ENCODE results near the gene ZNF362. TPM values are rescaled to one million over a fixed set of nuclear protein-coding genes. Genes with fewer than 3 reads are reported as not detected.
A peak's percentile ranks its signal among the peaks of the same experiment; 100 is the strongest.
"Not testable (repeated sequence)": the region's sequence is repeated elsewhere in the genome, so short reads cannot be mapped to it uniquely, and the experiment has no call there.

Gene ZNF362
- total RNA-seq, 1 donor from 2014 or later, result 14.6 TPM

DNA sequence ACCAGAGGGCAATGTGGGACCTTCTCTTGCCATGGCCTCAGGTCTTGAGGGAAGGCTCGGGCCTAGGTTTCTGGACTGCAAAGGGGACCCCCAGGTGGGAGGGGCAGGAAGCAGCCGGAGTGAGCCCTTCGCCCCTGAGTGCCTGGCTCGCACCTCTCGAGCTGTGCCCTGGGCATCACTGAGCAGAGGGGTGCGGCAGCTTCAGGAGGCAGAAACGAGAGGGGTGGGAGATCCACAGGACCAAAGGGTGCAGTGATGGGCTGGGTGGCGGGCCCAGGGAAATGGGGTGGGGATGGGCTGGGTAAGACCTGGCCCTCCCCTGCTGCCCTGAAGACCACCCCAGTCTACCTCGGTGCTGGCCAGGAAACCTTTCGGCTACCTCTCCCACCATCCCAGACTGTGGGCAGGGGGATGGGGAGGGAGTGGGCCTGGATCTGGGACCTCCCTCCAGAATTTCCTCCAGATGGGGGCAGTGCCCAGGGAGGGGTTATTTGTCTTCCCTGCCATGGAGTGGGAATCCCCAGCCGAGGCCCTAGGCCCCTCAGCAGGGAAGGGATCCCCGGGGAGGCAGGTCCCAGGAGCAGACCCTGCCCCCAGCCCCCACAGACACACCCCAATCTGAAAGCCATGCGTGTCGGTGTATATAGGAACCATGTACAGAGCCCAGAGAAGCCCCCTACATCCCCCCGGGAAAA, 43.3 kb downstream of the ZNF362 start:
- Mint-ChIP-seq H3K4me1 (ENCODE audit: low read depth) (peaks cover 38% of the 10 kb centered on the region), H3K9me3 (no peaks in the 10 kb centered on the region), H3K4me3 (no peak overlapping the region), H3K36me3 (ENCODE audit: low read depth) (peaks cover 14% of the 10 kb centered on the region), H3K27me3 (ENCODE audit: insufficient read depth) (peaks cover 2% of the 10 kb centered on the region), H3K27ac (no peak overlapping the region)
- DNase-seq (ENCODE audit: low spot score), result no peak
- intact Hi-C loops (cut with micrococcal nuclease), result loop anchor here (5.0 kb wide), 2 partner anchors 42 to 187 kb away; partner anchors contain the start of gene ZNF362

DNA sequence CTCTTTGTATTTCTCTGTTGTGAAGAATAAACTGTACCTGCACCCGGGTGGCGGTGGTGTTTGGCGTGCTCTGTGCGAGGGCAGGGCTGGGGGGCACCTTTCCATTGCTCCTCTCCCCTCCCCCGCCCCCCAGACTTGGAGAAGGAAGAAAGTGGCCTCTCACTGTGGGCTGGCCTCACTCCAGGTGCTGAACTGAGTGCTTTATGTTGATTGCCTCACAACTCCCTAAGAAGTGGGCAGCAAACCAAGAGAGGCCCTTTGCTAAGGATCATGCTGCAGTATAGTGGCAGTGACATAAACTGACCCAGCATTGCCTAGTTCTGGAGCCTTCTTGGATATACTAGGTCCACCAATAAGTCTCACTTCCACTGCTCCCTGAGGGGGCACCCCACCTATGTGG, 44.4 kb downstream of the ZNF362 start:
- H3K27ac Mint-ChIP-seq, result no peak overlapping the region
- H3K27me3 Mint-ChIP-seq (ENCODE audit: insufficient read depth), result peaks cover 11% of the 10 kb centered on the region
- H3K4me1 Mint-ChIP-seq (ENCODE audit: low read depth), result peaks cover 38% of the 10 kb centered on the region
- H3K4me3 Mint-ChIP-seq, result no peak overlapping the region
- no peak for DNase-seq (ENCODE audit: low spot score)
- peaks cover 10% of the 10 kb centered on the region for H3K36me3 Mint-ChIP-seq (ENCODE audit: low read depth)
- H3K9me3 Mint-ChIP-seq, result no peaks in the 10 kb centered on the region
- intact Hi-C loops (cut with micrococcal nuclease), result no loop called here

DNA sequence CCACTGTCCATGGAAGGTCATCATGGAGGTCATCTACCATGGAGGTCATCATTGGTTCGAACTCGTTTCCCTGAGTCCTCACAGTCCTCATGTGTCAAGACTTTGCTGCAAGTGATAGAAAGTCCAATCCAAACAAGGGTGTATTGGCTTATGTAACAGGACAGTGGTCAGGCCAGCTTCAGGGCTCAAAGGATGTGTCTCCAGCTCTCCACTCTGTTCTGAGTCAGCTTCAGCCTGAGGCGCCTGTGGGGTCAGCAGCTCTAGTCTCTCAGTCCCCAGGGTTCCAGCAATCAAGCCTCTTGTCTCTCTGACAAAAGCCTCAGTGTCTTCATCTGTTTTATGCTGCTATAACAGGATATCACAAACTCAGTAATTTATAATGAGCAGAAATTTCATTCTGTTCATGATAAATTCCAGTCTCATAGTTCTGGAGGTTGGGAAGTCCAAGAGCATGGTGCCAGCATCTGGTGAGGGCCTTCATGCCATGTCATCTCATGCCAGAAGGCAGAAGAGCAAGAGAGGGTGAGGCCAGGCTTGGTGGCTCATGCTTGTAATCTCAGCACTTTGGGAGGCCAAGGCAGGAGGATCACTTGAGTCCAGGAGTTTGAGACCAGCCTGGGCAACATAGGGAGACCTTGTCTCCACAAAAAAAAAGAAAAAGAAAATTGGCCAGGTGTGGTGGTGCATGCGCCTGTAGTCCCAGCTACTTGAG, 45.1 kb downstream of the ZNF362 start:
- peaks cover 19% of the 10 kb centered on the region for H3K27me3 Mint-ChIP-seq (ENCODE audit: insufficient read depth)
- no peak overlapping the region for H3K27ac Mint-ChIP-seq
- H3K4me1 Mint-ChIP-seq (ENCODE audit: low read depth), result peaks cover 38% of the 10 kb centered on the region
- H3K4me3 Mint-ChIP-seq, result no peak overlapping the region
- intact Hi-C loops (cut with micrococcal nuclease), result no loop called here
- H3K9me3 Mint-ChIP-seq, result no peaks in the 10 kb centered on the region
- no peak for DNase-seq (ENCODE audit: low spot score)
- peaks cover 10% of the 10 kb centered on the region for H3K36me3 Mint-ChIP-seq (ENCODE audit: low read depth)

DNA sequence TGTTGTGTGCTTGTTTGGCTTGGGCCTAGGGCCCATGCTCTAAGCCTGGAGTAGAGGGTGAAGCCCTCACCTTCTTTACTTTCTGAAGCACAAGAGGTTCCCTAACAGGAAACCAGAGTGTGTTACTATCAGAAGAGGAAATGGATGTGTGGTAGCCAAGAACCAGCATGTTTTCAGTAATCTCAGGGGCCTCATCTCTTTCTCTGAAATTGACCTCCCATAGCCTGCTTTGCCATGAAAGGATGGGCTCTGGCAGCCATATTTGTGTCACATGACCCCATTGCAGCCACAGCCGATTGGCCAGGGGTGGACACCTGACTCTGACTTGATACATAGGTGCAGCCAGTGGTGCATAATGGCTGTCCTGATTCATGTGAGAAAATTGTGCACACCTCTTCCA, 46.0 kb downstream of the ZNF362 start:
- intact Hi-C loops (cut with micrococcal nuclease), result no loop called here
- peaks cover 19% of the 10 kb centered on the region for H3K27me3 Mint-ChIP-seq (ENCODE audit: insufficient read depth)
- H3K4me3 Mint-ChIP-seq, result no peak overlapping the region
- peak overlapping the region; percentile 78 for H3K27ac Mint-ChIP-seq
- peaks cover 8% of the 10 kb centered on the region for H3K36me3 Mint-ChIP-seq (ENCODE audit: low read depth)
- peak; percentile 25 for DNase-seq (ENCODE audit: low spot score)
- peaks cover 38% of the 10 kb centered on the region for H3K4me1 Mint-ChIP-seq (ENCODE audit: low read depth)
- no peaks in the 10 kb centered on the region for H3K9me3 Mint-ChIP-seq

DNA sequence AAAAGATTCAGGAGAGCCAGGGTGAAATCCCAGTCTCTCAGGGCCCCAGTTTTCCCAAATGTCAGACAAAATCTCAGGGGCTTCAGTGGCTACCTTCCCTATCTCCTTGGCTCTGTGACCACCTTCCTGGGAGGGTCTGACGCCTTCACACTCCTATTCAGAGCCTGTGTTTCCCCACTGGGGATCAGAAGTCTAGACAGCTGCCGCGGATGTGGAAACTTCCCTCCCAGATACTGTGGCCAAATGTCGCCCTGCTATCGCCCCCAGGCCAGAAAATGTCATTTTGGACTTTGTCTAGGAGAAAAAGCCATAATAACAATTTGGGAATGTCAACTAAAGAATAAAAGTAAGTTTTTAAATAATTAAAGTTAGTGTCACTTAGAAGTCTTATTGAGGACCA, 48.7 kb downstream of the ZNF362 start:
- peaks cover 8% of the 10 kb centered on the region for H3K36me3 Mint-ChIP-seq (ENCODE audit: low read depth)
- H3K4me1 Mint-ChIP-seq (ENCODE audit: low read depth), result peaks cover 30% of the 10 kb centered on the region
- H3K9me3 Mint-ChIP-seq, result no peaks in the 10 kb centered on the region
- no peak overlapping the region for H3K27ac Mint-ChIP-seq
- DNase-seq (ENCODE audit: low spot score), result no peak
- H3K4me3 Mint-ChIP-seq, result no peak overlapping the region
- intact Hi-C loops (cut with micrococcal nuclease), result no loop called here
- H3K27me3 Mint-ChIP-seq (ENCODE audit: insufficient read depth), result peaks cover 24% of the 10 kb centered on the region

DNA sequence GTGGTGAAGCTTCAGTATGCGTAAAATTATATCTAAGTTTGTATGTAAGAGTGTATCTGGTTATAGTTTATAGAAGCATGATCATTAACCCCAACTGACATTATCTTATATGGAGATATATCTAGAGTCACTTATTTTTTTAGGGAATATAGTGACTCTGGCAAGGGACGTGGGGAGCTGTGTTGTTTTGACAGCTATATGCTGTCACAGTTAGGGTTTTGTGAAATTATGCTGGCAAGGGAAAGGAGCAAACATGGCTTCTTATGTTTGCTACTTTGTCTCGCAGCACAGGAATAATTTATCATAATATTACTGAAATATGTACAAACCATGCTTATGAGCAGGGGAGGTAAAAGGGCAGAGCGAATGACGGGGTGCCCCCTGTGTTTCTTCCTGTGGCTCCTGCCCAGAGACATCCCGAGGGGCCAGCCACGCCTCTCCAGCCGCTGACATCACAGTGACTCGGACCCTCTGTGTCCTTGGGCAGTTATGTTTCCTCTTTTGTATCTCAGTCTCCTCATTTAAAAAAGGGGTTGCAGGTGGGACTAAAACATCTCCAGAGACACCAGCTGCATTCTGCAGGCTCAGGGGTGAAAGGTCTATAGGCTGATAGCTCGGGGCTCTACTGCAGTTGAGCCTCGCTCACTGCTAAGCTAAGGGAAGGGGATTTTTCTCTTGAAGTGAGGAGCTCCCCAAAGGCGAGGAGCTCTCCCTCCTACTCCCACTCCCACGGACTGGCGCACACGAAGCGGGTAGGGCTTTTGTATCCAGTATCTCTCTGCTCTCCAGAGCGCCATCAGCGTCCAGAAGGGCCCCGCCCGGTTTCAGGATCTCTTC, 49.7 kb downstream of the ZNF362 start:
- no peak for DNase-seq (ENCODE audit: low spot score)
- Mint-ChIP-seq H3K36me3 (ENCODE audit: low read depth) (peaks cover 6% of the 10 kb centered on the region), H3K4me3 (no peak overlapping the region)

DNA sequence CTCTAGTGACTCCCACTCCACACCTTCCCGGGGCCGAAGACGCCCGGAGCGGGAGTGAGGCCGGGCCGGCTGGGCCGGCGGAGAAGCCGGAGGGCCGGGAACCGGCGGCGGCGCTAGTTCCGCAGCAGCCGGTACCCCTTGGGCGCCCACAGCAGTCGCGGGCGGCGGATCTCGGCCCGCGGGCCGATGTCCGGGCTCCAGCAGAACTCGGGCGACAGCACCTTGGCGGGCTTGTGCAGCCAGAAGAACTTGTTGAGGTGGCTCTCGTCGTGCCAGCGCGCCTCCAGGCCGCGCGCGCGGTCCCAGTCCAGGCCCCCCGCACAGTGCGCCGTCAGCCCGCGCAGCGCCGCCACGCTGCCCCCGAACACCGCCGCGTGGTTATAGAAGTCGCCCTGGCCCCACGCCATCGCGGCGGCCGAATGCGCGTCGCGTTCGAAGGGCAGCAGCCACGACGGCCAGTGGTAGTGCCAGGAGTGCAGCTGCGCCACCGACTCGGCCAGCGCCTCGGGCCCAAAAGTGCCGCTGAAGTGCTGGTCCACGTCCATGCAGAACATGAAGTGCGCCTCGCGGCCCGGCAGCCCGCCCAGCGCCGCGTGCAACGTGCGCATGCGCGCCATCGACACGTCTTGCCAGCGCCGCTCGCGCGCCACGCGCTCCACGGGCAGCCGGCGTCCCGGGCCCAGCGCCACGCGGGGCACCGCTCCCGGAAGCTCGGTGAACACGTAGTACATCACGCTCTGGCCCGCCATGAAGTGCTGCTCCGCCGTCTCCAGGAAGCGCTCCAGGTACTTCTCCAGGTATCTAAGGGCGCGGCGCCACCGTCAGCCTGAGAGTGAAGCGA, 50.6 kb downstream of the ZNF362 start:
- Mint-ChIP-seq H3K27ac (no peak overlapping the region), H3K4me1 (ENCODE audit: low read depth) (peaks cover 24% of the 10 kb centered on the region), H3K27me3 (ENCODE audit: insufficient read depth) (peaks cover 24% of the 10 kb centered on the region), H3K4me3 (no peak overlapping the region), H3K36me3 (ENCODE audit: low read depth) (peaks cover 2% of the 10 kb centered on the region), H3K9me3 (no peaks in the 10 kb centered on the region)
- DNase-seq (ENCODE audit: low spot score), result no peak
- intact Hi-C loops (cut with micrococcal nuclease), result no loop called here

More for the DNA sequence above, 49.7 kb downstream of the ZNF362 start:
- Mint-ChIP-seq H3K9me3 (no peaks in the 10 kb centered on the region), H3K27ac (no peak overlapping the region), H3K4me1 (ENCODE audit: low read depth) (peaks cover 30% of the 10 kb centered on the region), H3K27me3 (ENCODE audit: insufficient read depth) (peaks cover 24% of the 10 kb centered on the region)
- intact Hi-C loops (cut with micrococcal nuclease), result no loop called here

DNA sequence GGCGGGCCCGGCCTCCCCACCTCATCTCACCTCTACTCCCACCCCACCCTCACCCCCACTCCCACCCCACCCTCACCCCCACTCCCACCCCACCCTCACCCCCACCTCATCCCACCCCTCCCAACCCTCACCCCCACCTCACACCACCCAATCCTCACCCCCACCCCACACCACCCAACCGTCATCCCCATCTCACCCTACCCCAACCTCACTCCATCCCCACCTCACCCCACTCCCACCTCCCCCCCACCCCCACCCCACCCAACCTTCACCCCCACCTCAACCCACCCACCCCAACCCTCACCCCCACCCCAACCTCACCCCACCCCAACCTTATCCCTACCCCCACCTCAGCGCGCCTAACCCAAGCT, 51.2 kb downstream of the ZNF362 start:
- DNase-seq (ENCODE audit: low spot score), result no peak
- Mint-ChIP-seq H3K4me3 (no peak overlapping the region), H3K4me1 (ENCODE audit: low read depth) (peaks cover 18% of the 10 kb centered on the region), H3K36me3 (ENCODE audit: low read depth) (peaks cover under 1% of the 10 kb centered on the region), H3K9me3 (no peaks in the 10 kb centered on the region), H3K27ac (no peak overlapping the region), H3K27me3 (ENCODE audit: insufficient read depth) (peaks cover 27% of the 10 kb centered on the region)
- intact Hi-C loops (cut with micrococcal nuclease), result no loop called here

DNA sequence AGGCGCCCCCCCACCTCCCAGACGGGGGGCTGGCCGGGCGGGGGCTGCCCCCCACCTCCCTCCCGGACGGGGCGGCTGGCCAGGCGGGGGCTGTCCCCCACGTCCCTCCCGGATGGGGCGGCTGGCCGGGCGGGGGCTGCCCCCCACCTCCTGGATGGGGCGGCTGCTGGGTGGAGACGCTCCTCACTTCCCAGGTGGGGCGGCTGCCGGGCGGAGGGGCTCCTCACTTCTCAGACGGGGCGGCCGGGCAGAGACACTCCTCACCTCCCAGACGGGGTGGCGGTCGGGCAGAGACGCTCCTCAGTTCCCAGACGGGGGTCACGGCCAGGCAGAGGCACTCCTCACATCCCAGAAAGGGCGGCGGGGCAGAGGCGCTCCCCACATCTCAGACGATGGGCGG, 53.1 kb downstream of the ZNF362 start:
- DNase-seq (ENCODE audit: low spot score); intact Hi-C loops (cut with micrococcal nuclease); H3K9me3 Mint-ChIP-seq; H3K4me1 Mint-ChIP-seq (ENCODE audit: low read depth); H3K27ac Mint-ChIP-seq; H3K36me3 Mint-ChIP-seq (ENCODE audit: low read depth); H3K4me3 Mint-ChIP-seq: not testable (repeated sequence)
- peaks cover 25% of the 10 kb centered on the region for H3K27me3 Mint-ChIP-seq (ENCODE audit: insufficient read depth)

DNA sequence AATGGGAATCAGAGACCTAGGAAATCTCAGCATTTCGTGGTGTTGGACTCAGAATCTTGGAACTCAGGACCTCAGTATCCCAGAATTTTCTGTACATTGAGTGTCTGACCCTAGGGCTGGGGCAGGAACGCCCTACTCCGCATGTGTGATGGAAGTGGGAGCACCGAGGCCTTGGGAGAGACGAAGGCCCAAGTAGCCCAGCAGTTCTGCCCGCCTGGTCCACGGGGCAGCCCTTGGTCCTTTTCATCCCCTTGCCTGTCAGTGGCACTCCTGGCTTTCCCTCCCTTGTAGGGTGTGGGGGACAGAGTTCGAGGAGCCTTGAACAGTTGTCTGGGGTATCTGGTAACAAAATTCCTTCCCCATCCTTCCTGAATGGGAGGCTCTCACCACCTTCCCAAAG, 54.4 kb downstream of the ZNF362 start:
- Mint-ChIP-seq H3K27me3 (ENCODE audit: insufficient read depth) (peaks cover 17% of the 10 kb centered on the region), H3K27ac (no peak overlapping the region), H3K9me3 (no peaks in the 10 kb centered on the region), H3K4me3 (no peak overlapping the region), H3K4me1 (ENCODE audit: low read depth) (no peaks in the 10 kb centered on the region), H3K36me3 (ENCODE audit: low read depth) (no peaks in the 10 kb centered on the region)
- intact Hi-C loops (cut with micrococcal nuclease), result no loop called here
- DNase-seq (ENCODE audit: low spot score), result no peak

DNA sequence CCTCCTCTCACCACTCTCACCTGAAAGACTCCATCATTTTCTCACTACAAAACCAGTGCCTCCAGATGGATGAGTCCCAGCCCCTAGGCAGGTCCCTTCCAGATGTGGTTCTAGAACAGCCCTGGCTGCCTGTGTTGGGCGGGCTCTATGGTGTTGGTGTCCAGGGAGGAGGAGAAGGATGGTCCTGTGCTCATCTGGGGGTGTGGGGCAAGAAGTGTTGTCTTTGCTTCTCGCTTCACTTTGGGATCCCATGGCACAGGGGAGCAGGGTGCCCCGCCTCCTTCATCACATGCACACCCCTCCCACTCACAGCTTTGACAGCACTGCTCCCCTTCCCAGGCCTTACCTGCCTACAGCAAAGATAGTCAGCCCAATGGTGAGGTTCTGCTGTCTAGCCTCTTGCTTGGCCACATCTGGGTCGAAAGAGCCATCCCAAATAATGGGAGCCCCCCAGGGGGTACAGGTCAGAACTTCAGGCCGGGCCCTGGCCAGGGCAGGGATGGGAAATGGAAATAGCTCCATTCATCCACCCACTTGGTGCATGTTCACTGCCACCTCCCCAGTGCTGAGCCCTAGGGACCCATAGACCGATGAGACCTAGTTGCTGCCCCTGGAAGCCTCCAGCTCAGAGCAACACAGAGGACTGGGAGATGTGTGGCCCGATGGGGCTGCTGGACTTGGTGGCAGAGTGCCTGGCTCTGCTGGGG, 55.6 kb downstream of the ZNF362 start:
- Mint-ChIP-seq H3K36me3 (ENCODE audit: low read depth) (no peaks in the 10 kb centered on the region), H3K27ac (no peak overlapping the region), H3K4me1 (ENCODE audit: low read depth) (no peaks in the 10 kb centered on the region), H3K9me3 (no peaks in the 10 kb centered on the region), H3K4me3 (no peak overlapping the region), H3K27me3 (ENCODE audit: insufficient read depth) (peaks cover 12% of the 10 kb centered on the region)
- DNase-seq (ENCODE audit: low spot score), result no peak
- intact Hi-C loops (cut with micrococcal nuclease), result no loop called here

DNA sequence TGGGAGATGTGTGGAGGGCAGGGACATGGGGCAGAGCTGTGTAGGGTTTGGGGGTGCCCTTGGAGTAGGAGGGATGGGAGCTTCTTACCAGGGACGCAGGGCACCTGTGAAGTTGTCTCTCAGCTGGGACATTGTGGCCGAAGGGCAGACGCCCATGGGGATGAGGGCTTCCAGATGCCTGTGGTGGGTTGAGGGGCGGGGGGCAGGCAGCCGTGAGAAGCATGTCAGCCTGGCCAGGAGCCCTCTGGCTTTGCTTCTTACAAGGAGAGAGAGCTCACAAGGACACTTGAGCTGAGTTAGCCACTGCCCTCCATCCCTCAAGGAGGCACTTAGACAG, 56.1 kb downstream of the ZNF362 start:
- no peaks in the 10 kb centered on the region for H3K36me3 Mint-ChIP-seq (ENCODE audit: low read depth)
- intact Hi-C loops (cut with micrococcal nuclease), result no loop called here
- no peak overlapping the region for H3K4me3 Mint-ChIP-seq
- DNase-seq (ENCODE audit: low spot score), result no peak
- no peak overlapping the region for H3K27ac Mint-ChIP-seq
- H3K9me3 Mint-ChIP-seq, result no peaks in the 10 kb centered on the region
- H3K27me3 Mint-ChIP-seq (ENCODE audit: insufficient read depth), result peaks cover 12% of the 10 kb centered on the region
- H3K4me1 Mint-ChIP-seq (ENCODE audit: low read depth), result no peaks in the 10 kb centered on the region

Data from activated T-helper 1 cell treated with anti-CD3 and anti-CD28 coated beads, Interleukin-12 subunit alpha, Interleukin-12 subunit beta, Interleukin-2, Interleukin-4 antibody, amounts not matched to agents 30 ng/mL and 10 ng/mL and 1 ng/mL, durations not matched to agents 14 hours and 24 hours and 36 hours (primary cell).